Upper lobe of left lung (tissue), 6 donors: ENCODE results near the gene MYPN. TPM values are rescaled to one million over a fixed set of nuclear protein-coding genes. Genes with fewer than 3 reads are reported as not detected.
A peak's percentile ranks its signal among the peaks of the same experiment; 100 is the strongest.

Source experiments
- ATAC-seq, 2 donors: fragments of 200-7000 bp; cut with Tn5 transposase; one replicate each; pipeline ENCODE4 v1.9.1; 2022; ENCODE audit warnings: mild to moderate bottlenecking in 2 of 2, moderate library complexity in 2 of 2; ENCODE audit not compliant: low FRiP score in 2 of 2
- DNase-seq, 2 donors: peaks; one replicate each; pipeline ENCODE4 v3.0.0-alpha.2; 2019 to 2020
- H3K27ac ChIP-seq, 4 donors: fragments of 200-600 bp; sonication (generic); one replicate each; pipeline ENCODE4 v1.5.1; 2016 to 2019
- H3K27me3 ChIP-seq, 4 donors: fragments of 200-600 bp; sonication (generic); one replicate each; pipeline ENCODE4 v1.5.1; 2017 to 2019
- H3K36me3 ChIP-seq, 4 donors: fragments of 200-600 bp; sonication (generic); one replicate each; pipeline ENCODE4 v1.5.1; 2016 to 2019
- H3K4me1 ChIP-seq, 4 donors: fragments of 200-600 bp; sonication (generic); one replicate each; pipeline ENCODE4 v1.5.1; 2018 to 2019
- H3K4me3 ChIP-seq, 4 donors: fragments of 200-600 bp; sonication (generic); one replicate each; pipeline ENCODE4 v1.5.1; 2017 to 2019; ENCODE audit warnings: mild to moderate bottlenecking in 2 of 4, moderate library complexity in 1 of 4
- H3K9me3 ChIP-seq, 4 donors: fragments of 200-600 bp; sonication (generic); one replicate each; pipeline ENCODE4 v1.5.1; 2018 to 2019
- CTCF ChIP-seq, 6 experiments: fragments of 450-650 bp in 4 of 6; fragments of 200-600 bp in 2 of 6; sonication (generic) in 2 of 6; IDR thresholded peaks; one replicate each; pipeline ENCODE4 v1.5.1; 2016 to 2019; ENCODE audit warnings: antibody characterized with exemption in 6 of 6
- EP300 ChIP-seq, 4 donors: sonication (generic); formaldehyde crosslinking; IDR thresholded peaks; one replicate each; pipeline ENCODE4 v1.5.1; 2017; ENCODE audit warnings: antibody characterized with exemption in 4 of 4, control low read depth in 2 of 4
- POLR2A ChIP-seq, 4 donors: fragments of 450-650 bp; IDR thresholded peaks; one replicate each; pipeline ENCODE4 v1.5.1; 2016 to 2017; ENCODE audit warnings: antibody characterized with exemption in 4 of 4, mild to moderate bottlenecking in 2 of 4
- POLR2AphosphoS5 ChIP-seq, 2 donors: sonication (generic); formaldehyde crosslinking; IDR thresholded peaks; one replicate each; pipeline ENCODE4 v1.5.1; 2017; ENCODE audit warnings: antibody characterized with exemption in 2 of 2
- WGBS, 2 donors: methylation state at CpG; one replicate each; pipeline ENCODE4 v1.1.5; 2017 to 2018; 5-methylcytosine and 5-hydroxymethylcytosine counted together
- total RNA-seq, 6 donors: library from RNA; depleted of rRNA in 4 of 6; stranded (reverse); fragments of >200 nt in 4 of 6; gene quantifications; one replicate each; pipeline versions ENCODE4 v1.1.0 to v1.2.1, GENCODE V29; 2016 to 2021
- donor health status: DM: no; HTN: no; CAD: no; lungs with moderate emphysema.
- donor health status: DM: no; HTN: yes; CAD: no; lungs with severe emphysema.

The MYPN gene
- total RNA-seq, 6 donors from 2014 or later = not detected

GRCh38 chr10:68202960-68203353 is 93.7 kb downstream of the MYPN start:
- ATAC-seq = peak in 1 of 2 donors; percentile 49
- Histone ChIP-seq H3K4me3 (no peak overlapping the region), H3K27ac (no peak overlapping the region), H3K4me1 (no peaks in the 10 kb centered on the region), H3K9me3 (no peaks in the 10 kb centered on the region), H3K36me3 (no peaks in the 10 kb centered on the region), H3K27me3 (no peaks in the 10 kb centered on the region)
- no peak for TF ChIP-seq POLR2A (IDR thresholded peaks at IDR 0.05)
- no peak for TF ChIP-seq POLR2AphosphoS5 (IDR thresholded peaks at IDR 0.05)
- no peak for TF ChIP-seq EP300 (IDR thresholded peaks at IDR 0.05)
- no peak for TF ChIP-seq CTCF (IDR thresholded peaks at IDR 0.05)
- DNase-seq = peak in 1 of 2 donors; percentile 35
- WGBS, 2 donors = 21 to 30% methylated on average over 5 of the region's 5 CpGs

DNA sequence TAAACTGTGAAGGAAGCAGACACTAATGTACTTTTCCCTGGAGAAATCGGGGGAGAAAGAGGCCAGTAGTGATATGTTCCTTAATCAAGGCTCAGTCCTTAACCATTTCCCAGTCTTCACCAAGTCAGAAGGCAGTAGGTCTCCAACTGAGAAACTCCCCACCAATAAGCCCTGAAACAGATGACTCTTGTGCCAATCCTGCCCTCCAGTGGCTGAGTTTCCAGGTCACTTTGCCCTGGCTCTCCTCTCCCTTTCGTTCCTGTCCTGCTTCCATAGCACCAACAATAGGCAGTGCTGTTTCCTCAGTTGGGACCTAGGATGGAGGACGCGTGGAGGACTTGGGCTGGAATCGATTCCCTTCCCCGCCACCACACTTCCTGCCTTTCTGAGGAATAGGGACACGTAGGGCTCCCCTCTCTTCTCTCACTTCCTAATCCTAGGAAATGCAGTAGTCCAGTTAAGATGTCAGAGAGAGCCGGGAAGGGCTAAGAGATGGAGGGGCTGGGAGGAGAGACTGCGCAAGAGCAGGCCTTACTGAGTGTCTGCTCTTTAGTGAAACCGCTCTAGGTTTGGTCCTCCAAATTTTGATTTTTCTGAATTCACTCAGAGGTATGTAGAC is 99.2 kb downstream of the MYPN start:
- no peak for ATAC-seq
- DNase-seq = peak in 1 of 2 donors; percentile 22

DNA sequence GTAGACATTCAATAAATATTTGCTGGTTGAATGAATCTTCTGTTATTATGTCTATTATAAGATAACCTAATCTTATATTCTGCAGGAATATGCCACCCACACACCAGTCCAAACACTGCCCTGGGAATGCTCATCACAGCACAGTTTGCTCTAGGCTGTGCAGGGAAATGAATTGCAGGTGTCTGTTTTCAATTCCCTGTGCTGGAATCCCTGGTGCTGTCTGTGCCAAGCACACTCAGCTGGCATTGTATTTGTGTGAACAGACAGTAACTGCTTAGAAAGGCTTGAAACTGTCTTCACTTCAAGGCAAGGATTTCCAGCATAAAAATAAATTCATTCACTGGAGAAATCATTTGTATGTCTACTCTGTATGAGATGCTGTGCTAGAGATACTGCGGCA is 102.4 kb downstream of the MYPN start:
- 83% methylated on average over 1 of the region's 1 CpG for WGBS, 2 donors
- Histone ChIP-seq H3K4me1 (no peaks in the 10 kb centered on the region), H3K36me3 (no peaks in the 10 kb centered on the region), H3K4me3 (no peak overlapping the region), H3K27me3 (no peaks in the 10 kb centered on the region), H3K27ac (no peak overlapping the region), H3K9me3 (no peaks in the 10 kb centered on the region)
- no peak for DNase-seq
- ATAC-seq = no peak
- TF ChIP-seq CTCF (IDR thresholded peaks at IDR 0.05) (no peak), POLR2AphosphoS5 (IDR thresholded peaks at IDR 0.05) (no peak), EP300 (IDR thresholded peaks at IDR 0.05) (no peak), POLR2A (IDR thresholded peaks at IDR 0.05) (no peak)

More for the DNA sequence above, 99.2 kb downstream of the MYPN start:
- no peaks in the 10 kb centered on the region for H3K36me3 ChIP-seq
- TF ChIP-seq CTCF (IDR thresholded peaks at IDR 0.05) (peak in 2 of 6 experiments; percentile 12 to 21), EP300 (IDR thresholded peaks at IDR 0.05) (no peak)
- H3K4me1 ChIP-seq = no peaks in the 10 kb centered on the region
- H3K9me3 ChIP-seq = no peaks in the 10 kb centered on the region
- no peaks in the 10 kb centered on the region for H3K27me3 ChIP-seq
- 57 to 58% methylated on average over 10 of the region's 10 CpGs for WGBS, 2 donors
- no peak overlapping the region for H3K4me3 ChIP-seq
- H3K27ac ChIP-seq = no peak overlapping the region

- Histone ChIP-seq H3K36me3 (no peaks in the 10 kb centered on the region), H3K4me1 (no peaks in the 10 kb centered on the region), H3K27ac (no peak overlapping the region), H3K4me3 (no peak overlapping the region), H3K27me3 (no peaks in the 10 kb centered on the region), H3K9me3 (no peaks in the 10 kb centered on the region)
- 59% methylated on average over 8 of the region's 8 CpGs for WGBS, 2 donors
- ATAC-seq (peak in 1 of 2 donors; percentile 53), DNase-seq (no peak)
- TF ChIP-seq EP300 (IDR thresholded peaks at IDR 0.05) (no peak), POLR2AphosphoS5 (IDR thresholded peaks at IDR 0.05) (no peak), POLR2A (IDR thresholded peaks at IDR 0.05) (no peak), CTCF (IDR thresholded peaks at IDR 0.05) (peak in 5 of 6 experiments; percentile 26 to 57 (median 39))
These were observed 103.5 kb downstream of the MYPN start for GRCh38 chr10:68212721-68213352.

DNA sequence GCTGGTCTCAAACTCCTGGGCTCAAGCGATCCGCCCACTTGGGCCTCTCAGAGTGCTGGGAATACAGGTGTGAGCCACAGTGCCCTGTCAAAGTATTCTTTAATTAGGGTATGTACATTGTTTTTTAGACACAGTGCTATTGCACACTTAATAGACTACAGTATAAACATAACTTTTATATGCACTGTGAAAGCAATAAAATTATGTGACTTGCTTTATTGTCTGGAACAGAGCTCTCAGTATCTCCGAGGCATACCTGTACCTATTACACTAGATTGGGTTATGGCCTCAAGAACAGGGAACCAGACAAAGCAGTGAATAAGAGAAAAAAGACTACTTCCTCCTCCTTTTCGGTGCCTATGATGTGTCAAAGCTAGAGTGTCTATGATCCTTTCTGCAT is 109.5 kb downstream of the MYPN start:
- DNase-seq (no peak), ATAC-seq (no peak)
- Histone ChIP-seq H3K4me3 (no peak overlapping the region), H3K4me1 (no peaks in the 10 kb centered on the region), H3K36me3 (no peaks in the 10 kb centered on the region), H3K9me3 (no peaks in the 10 kb centered on the region), H3K27me3 (no peaks in the 10 kb centered on the region), H3K27ac (no peak overlapping the region)
- TF ChIP-seq POLR2AphosphoS5 (IDR thresholded peaks at IDR 0.05) (no peak), EP300 (IDR thresholded peaks at IDR 0.05) (no peak), POLR2A (IDR thresholded peaks at IDR 0.05) (no peak)
- 75 to 81% methylated on average over 4 of the region's 4 CpGs for WGBS, 2 donors
